GM23338 (cell line): Measurements from ENCODE around the gene ESYT2.

Experiments used
- POLR2AphosphoS5 ChIP-seq: IDR thresholded peaks from 2 replicates; pipeline ENCODE4 v1.6.1; 2016; ENCODE audit warnings: antibody characterized with exemption, low read depth
- TF ChIP-seq, protein P1 (sequence below), 2 experiments: fragments of 200-600 bp in 1 of 2; sonication (generic) in 1 of 2; conservative IDR thresholded peaks; 2 replicates each; pipeline versions ENCODE4 v1.5.1 to v1.6.1; 2016 to 2017; ENCODE audit warnings: antibody characterized with exemption in 2 of 2, low read depth in 2 of 2, mild to moderate bottlenecking in 2 of 2, moderate library complexity in 1 of 2

DNA sequence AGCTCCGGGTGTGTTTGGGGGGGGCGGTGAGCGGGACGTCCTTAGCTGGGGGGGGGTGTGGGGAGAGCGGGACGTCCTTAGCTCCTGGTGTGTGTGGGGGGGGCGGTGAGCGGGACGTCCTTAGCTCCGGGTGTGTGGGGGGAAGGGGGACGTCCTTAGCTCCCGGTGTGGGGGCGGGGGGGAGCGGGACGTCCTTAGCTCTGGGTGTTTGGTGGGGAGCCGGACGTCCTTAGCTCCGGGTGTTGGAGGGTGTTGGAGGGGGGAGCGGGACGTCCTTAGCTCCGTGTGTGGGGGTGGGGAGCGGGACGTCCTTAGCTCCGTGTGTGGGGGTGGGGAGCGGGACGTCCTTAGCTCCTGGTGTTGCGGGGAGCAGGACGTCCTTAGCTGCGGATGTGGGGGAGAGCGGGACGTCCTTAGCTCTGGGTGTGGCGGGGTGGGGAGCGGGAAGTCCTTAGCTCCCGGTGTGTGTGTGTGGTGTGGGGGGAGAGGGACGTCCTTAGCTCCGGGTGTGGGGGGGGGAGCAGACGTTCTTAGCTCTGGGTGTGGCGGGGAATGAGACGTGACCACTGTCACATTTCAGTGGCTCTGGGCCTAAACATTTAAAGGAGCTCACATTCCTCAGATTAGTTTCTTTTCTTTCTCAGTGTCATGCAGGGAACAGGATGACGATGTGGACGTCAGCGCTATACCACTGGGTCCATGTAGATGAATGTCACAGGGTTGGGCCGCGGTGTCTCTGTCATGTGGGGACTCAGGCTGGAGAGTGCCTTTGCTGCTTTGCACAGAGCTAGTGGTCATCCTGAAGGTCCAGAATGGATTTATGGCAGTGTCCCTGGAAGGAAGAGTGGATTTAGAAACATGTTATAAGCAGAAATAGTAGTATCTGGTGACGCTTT lies 34.5 kb upstream of the ESYT2 start:
- no peak for TF ChIP-seq POLR2AphosphoS5
- TF ChIP-seq, protein P1, sequence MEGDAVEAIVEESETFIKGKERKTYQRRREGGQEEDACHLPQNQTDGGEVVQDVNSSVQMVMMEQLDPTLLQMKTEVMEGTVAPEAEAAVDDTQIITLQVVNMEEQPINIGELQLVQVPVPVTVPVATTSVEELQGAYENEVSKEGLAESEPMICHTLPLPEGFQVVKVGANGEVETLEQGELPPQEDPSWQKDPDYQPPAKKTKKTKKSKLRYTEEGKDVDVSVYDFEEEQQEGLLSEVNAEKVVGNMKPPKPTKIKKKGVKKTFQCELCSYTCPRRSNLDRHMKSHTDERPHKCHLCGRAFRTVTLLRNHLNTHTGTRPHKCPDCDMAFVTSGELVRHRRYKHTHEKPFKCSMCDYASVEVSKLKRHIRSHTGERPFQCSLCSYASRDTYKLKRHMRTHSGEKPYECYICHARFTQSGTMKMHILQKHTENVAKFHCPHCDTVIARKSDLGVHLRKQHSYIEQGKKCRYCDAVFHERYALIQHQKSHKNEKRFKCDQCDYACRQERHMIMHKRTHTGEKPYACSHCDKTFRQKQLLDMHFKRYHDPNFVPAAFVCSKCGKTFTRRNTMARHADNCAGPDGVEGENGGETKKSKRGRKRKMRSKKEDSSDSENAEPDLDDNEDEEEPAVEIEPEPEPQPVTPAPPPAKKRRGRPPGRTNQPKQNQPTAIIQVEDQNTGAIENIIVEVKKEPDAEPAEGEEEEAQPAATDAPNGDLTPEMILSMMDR (conservative IDR thresholded peaks at IDR 0.05; ENCODE audit: low read depth in 2 of 2), result no peak
